Uterine smooth muscle cell (primary cell): ENCODE data around the gene PTAR1. TPM values are rescaled to one million over a fixed set of nuclear protein-coding genes. Genes with fewer than 3 reads are reported as not detected.

Experiments
- total RNA-seq: library from RNA; depleted of rRNA; stranded (reverse); fragments of >200 nt; gene quantifications from 2 replicates; pipeline ENCODE4 v1.2.3, GENCODE V29; 2014

PTAR1 gene, protein sequence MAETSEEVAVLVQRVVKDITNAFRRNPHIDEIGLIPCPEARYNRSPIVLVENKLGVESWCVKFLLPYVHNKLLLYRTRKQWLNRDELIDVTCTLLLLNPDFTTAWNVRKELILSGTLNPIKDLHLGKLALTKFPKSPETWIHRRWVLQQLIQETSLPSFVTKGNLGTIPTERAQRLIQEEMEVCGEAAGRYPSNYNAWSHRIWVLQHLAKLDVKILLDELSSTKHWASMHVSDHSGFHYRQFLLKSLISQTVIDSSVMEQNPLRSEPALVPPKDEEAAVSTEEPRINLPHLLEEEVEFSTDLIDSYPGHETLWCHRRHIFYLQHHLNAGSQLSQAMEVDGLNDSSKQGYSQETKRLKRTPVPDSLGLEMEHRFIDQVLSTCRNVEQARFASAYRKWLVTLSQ
- 88.3 and 91.7 TPM in 2 replicates for total RNA-seq

DNA sequence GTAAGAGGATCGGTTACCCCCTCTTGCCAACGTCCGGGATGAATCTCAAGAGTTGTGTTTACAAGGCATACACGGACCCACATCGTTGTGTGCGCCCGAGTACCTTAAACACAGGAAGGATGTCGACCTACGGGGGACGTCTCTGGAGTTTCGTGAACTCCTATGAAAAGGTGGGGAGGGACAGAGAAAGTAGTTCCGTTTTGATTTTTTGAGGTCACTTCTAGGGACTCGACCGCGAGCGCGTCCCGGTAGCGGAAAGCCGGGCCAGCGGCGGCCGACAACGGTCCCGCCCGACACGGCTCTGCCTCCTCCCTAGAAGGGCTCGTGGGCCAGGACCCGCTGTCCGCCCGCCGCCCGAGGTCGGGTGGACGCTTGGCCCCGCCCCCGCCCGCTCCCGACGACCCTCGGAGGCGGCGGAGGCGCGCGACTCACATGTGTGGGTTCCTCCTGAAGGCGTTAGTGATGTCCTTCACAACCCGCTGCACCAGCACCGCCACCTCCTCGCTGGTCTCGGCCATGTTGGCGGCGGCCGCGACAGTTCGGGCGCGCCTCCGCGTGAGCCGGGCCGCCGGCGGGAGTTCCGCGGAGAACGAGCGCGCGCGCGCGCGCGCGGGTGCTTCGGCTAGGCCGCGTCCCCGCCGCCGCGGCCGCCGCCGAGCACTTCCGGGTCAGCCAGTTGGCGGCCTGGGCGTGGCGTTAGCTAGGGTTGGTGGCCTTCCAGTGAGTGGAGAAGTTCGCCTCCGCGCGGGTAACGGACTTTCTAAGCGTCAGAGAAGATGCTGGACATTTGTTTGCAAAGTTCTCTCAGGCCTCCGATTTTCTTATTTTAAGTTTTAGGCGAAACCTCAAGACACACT is at the start of gene PTAR1:
Gene PTAR1, minus strand, starts transcription at position 591 of the 857 bp plus-strand sequence. Its CDS starts 73 bp downstream, at position 518.

DNA sequence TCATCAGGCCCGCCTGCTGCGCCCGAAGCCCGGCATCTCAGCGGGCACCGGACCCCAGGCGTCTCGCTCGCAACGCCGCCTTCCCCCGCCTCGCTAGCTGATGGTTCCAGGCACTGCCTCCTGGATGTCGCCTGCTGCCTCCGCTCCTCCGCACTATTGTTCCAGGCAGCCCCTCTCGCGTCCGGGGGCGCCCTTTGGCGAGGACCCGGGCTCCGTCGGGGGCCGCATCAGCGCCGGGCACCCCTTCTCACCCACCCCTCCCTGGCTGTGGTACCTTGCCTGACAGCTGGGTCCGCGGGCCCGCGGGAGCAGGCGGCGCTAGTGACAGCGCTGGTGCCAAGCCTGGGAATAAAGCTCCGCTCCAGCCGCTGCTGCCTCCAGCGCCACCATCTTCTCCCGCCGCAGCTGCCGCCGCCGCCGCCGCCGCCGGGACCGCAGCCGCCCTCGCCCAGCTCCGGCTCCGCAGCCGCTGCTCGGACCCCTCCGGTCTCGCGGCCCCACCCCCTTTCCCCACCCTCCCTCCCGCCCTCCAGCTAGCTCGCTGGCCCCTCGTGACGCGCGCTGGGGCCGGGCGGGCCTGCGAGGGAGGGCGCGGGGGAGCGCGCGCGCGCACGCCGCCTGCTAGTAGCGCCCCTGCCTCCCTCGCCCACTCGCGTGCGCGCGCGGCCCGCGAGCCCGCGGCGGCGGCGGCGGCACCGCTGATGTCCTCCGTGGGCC is 87.8 kb downstream of the PTAR1 start, which contains the start of gene APBA1:
Gene APBA1, minus strand, starts transcription at position 493 of the 717 bp plus-strand sequence.

Other genes starting within 250 kb of the PTAR1 start
- 9.2 and 14.4 TPM in 2 replicates for gene APBA1, start 87.6 kb downstream of the PTAR1 start, total RNA-seq
- not detected in 2 replicates for gene CFAP95, start 60.8 kb upstream of the PTAR1 start, total RNA-seq